Aorta (tissue), 5 donors: Measurements from ENCODE around the gene ARHGAP40. TPM values are rescaled to one million over a fixed set of nuclear protein-coding genes. Genes with fewer than 3 reads are reported as not detected.
A peak's percentile ranks its signal among the peaks of the same experiment; 100 is the strongest.

Source experiments
- ATAC-seq: fragments of 200-7000 bp; cut with Tn5 transposase; one replicate; pipeline ENCODE4 v1.9.1; 2022; ENCODE audit warnings: moderate library complexity; ENCODE audit not compliant: low FRiP score
- DNase-seq, 2 donors: peaks; one replicate each; pipeline ENCODE4 v3.0.0-alpha.2; 2020
- H3K27ac ChIP-seq, 2 donors: one replicate each; pipeline ENCODE4 v1.5.1; 2013; ENCODE audit warnings: low read length in 2 of 2, mild to moderate bottlenecking in 2 of 2, moderate library complexity in 2 of 2, control low read depth in 1 of 2, inconsistent platforms in 1 of 2, low read depth in 1 of 2
- H3K27me3 ChIP-seq, 2 donors: one replicate each; pipeline ENCODE4 v1.6.1; 2013; ENCODE audit warnings: control low read depth in 1 of 2, low read length in 1 of 2, mild to moderate bottlenecking in 1 of 2, moderate library complexity in 1 of 2; ENCODE audit not compliant: insufficient read depth in 2 of 2, control insufficient read depth in 1 of 2
- H3K36me3 ChIP-seq, 2 donors: one replicate each; pipeline ENCODE4 v1.6.1; 2013; ENCODE audit warnings: control low read depth in 1 of 2, low read length in 1 of 2, mild to moderate bottlenecking in 1 of 2; ENCODE audit not compliant: insufficient read depth in 2 of 2, control insufficient read depth in 1 of 2
- H3K4me1 ChIP-seq, 2 donors: one replicate each; pipeline ENCODE4 v1.6.1; 2013; ENCODE audit warnings: low read length in 2 of 2, control low read depth in 1 of 2, mild to moderate bottlenecking in 1 of 2, moderate library complexity in 1 of 2; ENCODE audit not compliant: insufficient read depth in 2 of 2, control insufficient read depth in 1 of 2
- H3K4me3 ChIP-seq, 2 donors: one replicate each; pipeline ENCODE4 v1.5.1; 2013; ENCODE audit warnings: low read length in 2 of 2, control low read depth in 1 of 2, mild to moderate bottlenecking in 1 of 2
- H3K9me3 ChIP-seq: one replicate; pipeline ENCODE4 v1.6.1; 2013; ENCODE audit warnings: mild to moderate bottlenecking, low read length; ENCODE audit not compliant: control insufficient read depth
- WGBS, 2 donors: extraction: QIAGEN DNeasy Blood & Tissue Kit; methylation state at CpG; one replicate each; pipeline ENCODE4 v1.1.7; 2013; 5-methylcytosine and 5-hydroxymethylcytosine counted together
- intact Hi-C, 2 donors: fragments of 100-400 bp; cut with DNase I; formaldehyde crosslinking; loops; one replicate each; pipeline versions ENCODE4 v1.14.2 to v1.15.0; 2022
- polyA plus RNA-seq, 2 donors: library from polyadenylated mRNA; stranded (reverse); fragments of 200-250 nt; gene quantifications; one replicate each; pipeline ENCODE4 v1.2.3, GENCODE V29; 2013
- total RNA-seq, 2 donors: library from RNA; stranded (reverse); fragmentation: NEBNext Ultra II Directional; extraction: Animal tissue kit (Norgen Biotek cat#: 25700); gene quantifications; one replicate each; pipeline ENCODE4 v1.2.1, GENCODE V29; 2021
- donor health status: healthy with polysubstance abuse.
- donor health status: Bipolar disorder and iron deficiency.
- donor health status: DM: no; HTN: no; CAD: no.
- donor health status: DM: no; HTN: no; CAD: no.
- donor health status: DM: yes; HTN: yes; CAD: no.

Gene ARHGAP40
- total and polyA plus RNA-seq, 4 donors = not detected

DNA sequence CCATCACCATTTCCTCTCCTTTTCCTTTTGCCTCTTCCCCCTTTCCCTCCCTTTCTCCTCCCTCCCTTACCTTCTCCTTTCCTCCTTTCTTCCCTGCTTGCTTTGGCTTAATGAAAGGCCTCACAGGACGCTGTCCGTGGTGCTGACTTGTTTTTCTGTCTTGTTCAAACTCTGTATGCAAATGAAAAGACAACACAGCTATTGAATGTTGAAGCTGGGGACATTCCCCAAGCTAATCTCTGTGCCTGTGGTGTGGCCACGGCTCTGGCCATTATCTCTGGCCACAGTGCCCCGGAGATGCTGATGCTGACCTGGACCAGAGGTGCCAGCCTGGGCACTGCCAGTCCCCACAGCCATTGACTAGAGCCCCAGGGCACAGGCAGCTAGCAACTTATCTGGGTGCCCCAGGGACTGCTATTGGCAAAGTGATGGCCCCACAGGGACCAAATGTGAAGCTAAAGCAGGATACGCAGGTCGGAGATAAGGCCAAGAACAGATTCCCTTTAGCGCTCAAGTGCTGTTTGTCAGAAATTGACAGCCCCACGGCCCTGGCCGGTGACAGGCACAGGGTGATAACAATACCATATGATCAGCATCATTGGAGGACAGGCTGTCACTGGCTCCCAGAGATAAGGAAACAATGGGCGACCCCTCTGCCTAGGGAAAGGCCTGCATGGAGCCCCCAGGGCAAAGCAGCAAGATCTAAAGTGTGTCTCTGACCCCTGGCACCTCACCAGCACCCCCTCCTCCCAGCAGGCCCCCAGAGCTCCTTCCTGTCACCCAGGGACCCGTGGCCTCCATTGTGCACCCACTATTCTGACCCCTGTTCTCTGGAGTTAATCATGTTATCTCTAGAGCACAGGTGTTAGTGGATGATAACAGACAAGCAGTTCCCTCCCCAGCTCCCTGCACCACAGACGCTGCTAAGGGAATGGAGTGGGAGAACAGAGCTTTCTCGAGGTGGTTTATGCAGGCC lies 91.1 kb downstream of the ARHGAP40 start:
- WGBS, 2 donors = 30 to 37% methylated on average over 13 of the region's 13 CpGs
- intact Hi-C loops = no loop called here

DNA sequence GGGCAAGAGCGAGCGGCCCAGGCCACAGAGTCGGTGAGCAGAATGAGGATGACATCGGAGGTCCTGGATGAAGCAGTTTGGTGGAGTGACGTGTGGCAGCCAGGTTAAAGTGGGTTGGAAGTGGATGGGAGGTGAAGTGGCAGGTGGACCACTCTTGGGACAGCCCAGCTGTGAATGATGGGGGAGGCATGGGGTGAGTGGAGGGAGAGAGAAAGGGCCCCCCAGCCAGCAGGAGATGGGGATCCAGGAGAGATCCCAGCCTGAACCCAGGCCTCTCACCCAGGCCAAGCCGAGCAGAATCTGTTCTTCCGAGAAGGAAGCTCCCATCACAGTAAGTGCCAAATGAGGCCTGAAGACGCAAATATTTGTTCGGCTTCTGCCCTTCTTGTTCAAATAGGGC lies 95.7 kb downstream of the ARHGAP40 start:
- no peak for ATAC-seq
- H3K4me1 ChIP-seq = no peaks in the 10 kb centered on the region

More for the DNA sequence above, 91.1 kb downstream of the ARHGAP40 start:
- DNase-seq = peak in 1 of 2 donors; percentile 59
- H3K36me3 ChIP-seq = no peaks in the 10 kb centered on the region
- no peak overlapping the region for H3K4me3 ChIP-seq
- H3K27me3 ChIP-seq = no peaks in the 10 kb centered on the region
- no peaks in the 10 kb centered on the region for H3K4me1 ChIP-seq
- ATAC-seq = no peak
- H3K27ac ChIP-seq = no peak overlapping the region
- no peaks in the 10 kb centered on the region for H3K9me3 ChIP-seq

DNA sequence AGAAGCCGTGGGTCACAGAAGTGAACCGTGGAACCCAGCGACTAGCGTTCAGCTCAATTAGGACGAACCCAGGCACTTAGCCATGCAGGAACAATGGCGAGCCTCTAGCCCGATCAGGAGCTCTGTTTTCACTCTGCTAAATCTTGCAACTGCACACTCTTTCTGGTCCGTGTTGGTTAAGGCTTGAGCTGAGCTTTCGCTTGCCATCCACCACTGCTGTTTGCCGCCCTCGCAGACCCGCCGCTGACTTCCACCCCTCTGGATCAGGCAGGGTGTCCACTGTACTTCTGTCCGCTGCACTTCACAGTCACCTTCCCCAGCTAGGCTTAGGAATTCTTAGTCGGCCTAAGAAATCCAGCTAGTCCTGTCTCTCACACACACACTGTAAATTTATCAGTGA lies 96.9 kb downstream of the ARHGAP40 start:
- no peak for ATAC-seq
- H3K27ac ChIP-seq = no peak overlapping the region
- H3K4me3 ChIP-seq = no peak overlapping the region
- no peaks in the 10 kb centered on the region for H3K4me1 ChIP-seq
- no peaks in the 10 kb centered on the region for H3K27me3 ChIP-seq
- H3K36me3 ChIP-seq = no peaks in the 10 kb centered on the region
- intact Hi-C loops = no loop called here
- no peak for DNase-seq
- 81 to 82% methylated on average over 15 of the region's 15 CpGs for WGBS, 2 donors
- no peaks in the 10 kb centered on the region for H3K9me3 ChIP-seq

More for the DNA sequence above, 95.7 kb downstream of the ARHGAP40 start:
- Histone ChIP-seq H3K27me3 (no peaks in the 10 kb centered on the region), H3K9me3 (no peaks in the 10 kb centered on the region), H3K4me3 (no peak overlapping the region), H3K36me3 (no peaks in the 10 kb centered on the region), H3K27ac (no peak overlapping the region)
- WGBS, 2 donors = 67 to 75% methylated on average over 9 of the region's 9 CpGs
- intact Hi-C loops = no loop called here
- DNase-seq = no peak

DNA sequence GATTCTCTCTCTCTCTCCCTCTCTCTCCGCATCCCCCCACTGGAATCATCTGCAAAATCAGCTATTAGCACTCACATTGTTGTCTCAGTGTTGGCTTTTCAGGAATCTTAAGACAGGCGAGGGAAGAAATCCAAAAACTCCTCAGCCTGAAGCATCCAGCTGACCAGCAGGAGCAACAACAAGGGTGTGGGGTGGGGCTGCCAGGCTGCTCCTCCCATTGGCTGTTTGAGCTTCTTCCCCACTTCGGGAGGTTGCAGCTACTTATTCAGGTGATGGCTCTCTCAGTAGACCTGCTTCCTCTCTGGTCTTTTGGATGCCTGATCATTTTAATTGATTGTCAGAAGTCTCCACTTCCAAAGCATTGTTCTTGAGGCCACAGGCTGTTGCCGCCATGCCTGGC lies 98.5 kb downstream of the ARHGAP40 start:
- no peaks in the 10 kb centered on the region for H3K36me3 ChIP-seq
- H3K27ac ChIP-seq = no peak overlapping the region
- H3K9me3 ChIP-seq = no peaks in the 10 kb centered on the region
- DNase-seq = no peak
- H3K27me3 ChIP-seq = no peaks in the 10 kb centered on the region
- H3K4me1 ChIP-seq = no peaks in the 10 kb centered on the region
- intact Hi-C loops = no loop called here
- no peak overlapping the region for H3K4me3 ChIP-seq
- 40 to 41% methylated on average over 4 of the region's 4 CpGs for WGBS, 2 donors
- ATAC-seq = no peak

Other genes starting within 250 kb of the ARHGAP40 start
- 10 to 100 TPM; 30.4 to 46.2 TPM for gene SNHG17, start 166.5 kb upstream of the ARHGAP40 start, total RNA-seq
- gene SNHG17, start 166.5 kb upstream of the ARHGAP40 start, polyA plus RNA-seq = 10 to 100 TPM; 17.7 to 32.0 TPM
- 10 to 100 TPM; 35.5 to 41.3 TPM for gene RALGAPB, start 129.0 kb upstream of the ARHGAP40 start, total RNA-seq
- 10 to 100 TPM in 1 of 2 donors, 1 to 10 TPM in 1; 5.9 to 12.8 TPM for gene RALGAPB, start 129.0 kb upstream of the ARHGAP40 start, polyA plus RNA-seq
- gene ADIG, start 20.6 kb upstream of the ARHGAP40 start, total RNA-seq = not detected
- gene ADIG, start 20.6 kb upstream of the ARHGAP40 start, polyA plus RNA-seq = not detected
- gene SLC32A1, start 122.7 kb downstream of the ARHGAP40 start, total RNA-seq = not detected
- not detected for gene SLC32A1, start 122.7 kb downstream of the ARHGAP40 start, polyA plus RNA-seq
- gene ACTR5, start 146.7 kb downstream of the ARHGAP40 start, total RNA-seq = 1 to 10 TPM; 7.0 to 7.1 TPM
- 10 to 100 TPM in 1 of 2 donors, 1 to 10 TPM in 1; 3.5 to 10.3 TPM for gene ACTR5, start 146.7 kb downstream of the ARHGAP40 start, polyA plus RNA-seq
- 10 to 100 TPM; 13.4 to 17.6 TPM for gene PPP1R16B, start 203.9 kb downstream of the ARHGAP40 start, total RNA-seq
- 1 to 10 TPM in 1 of 2 donors, under 1 TPM in 1; 0.97 to 1.3 TPM for gene PPP1R16B, start 203.9 kb downstream of the ARHGAP40 start, polyA plus RNA-seq